HL-60 (cell line): ENCODE data around the gene ACYP2.

ENCODE experiments used
- CTCF ChIP-seq: IDR thresholded peaks from one replicate; pipeline ENCODE4 v1.5.1; 2011; ENCODE audit warnings: low read length, control low read depth, inconsistent platforms; ENCODE audit not compliant: insufficient read depth
- POLR2AphosphoS5 ChIP-seq: IDR thresholded peaks from 2 replicates; pipeline ENCODE4 v1.6.1; 2012; ENCODE audit warnings: low read depth
- REST ChIP-seq: IDR thresholded peaks from 2 replicates; pipeline ENCODE4 v1.6.1; 2012; ENCODE audit warnings: low read depth; ENCODE audit not compliant: insufficient replicate concordance
- SPI1 ChIP-seq: IDR thresholded peaks from 2 replicates; pipeline ENCODE4 v1.6.1; 2012; ENCODE audit warnings: low read depth, mild to moderate bottlenecking, borderline replicate concordance

GRCh38 chr2:54224997-54225396 lies 109.6 kb downstream of the ACYP2 start:
- TF ChIP-seq SPI1 (no peak), POLR2AphosphoS5 (no peak), CTCF (no peak), REST (no peak)
